ENCODE measurements around the gene MAP2K1.

Gene MAP2K1

DNA sequence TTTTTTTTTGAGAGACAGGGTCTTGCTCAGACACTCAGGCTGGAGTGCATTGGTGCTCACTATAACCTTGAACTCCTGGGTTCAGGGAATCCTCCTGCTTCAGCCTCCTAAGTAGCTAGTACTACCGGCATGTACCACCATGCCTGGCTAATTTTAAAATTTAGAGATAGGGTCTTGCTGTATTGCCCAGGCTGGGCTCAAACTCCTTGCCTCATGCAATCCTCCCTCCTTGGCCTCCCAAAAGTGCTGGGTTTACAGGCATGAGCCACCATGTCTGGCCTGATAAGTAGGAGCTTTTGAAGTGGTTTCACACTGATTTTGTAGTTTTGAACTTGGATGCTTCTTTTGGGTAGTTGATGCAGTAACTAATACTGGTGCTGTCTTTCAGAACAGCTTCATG, 7.8 kb downstream of the MAP2K1 start:
- H3K27me3 ChIP-seq (ENCODE audit: control insufficient read depth in 1 of 2, insufficient read depth in 2 of 2, low read length in 2 of 2) = no peaks in the 10 kb centered on the region
- no peak overlapping the region for H3K4me3 ChIP-seq (ENCODE audit: low read length in 2 of 2)
- H3K9me3 ChIP-seq (ENCODE audit: control insufficient read depth in 2 of 2, low read length in 2 of 2) = no peaks in the 10 kb centered on the region
- H3K36me3 ChIP-seq (ENCODE audit: control insufficient read depth in 2 of 2, insufficient read depth in 2 of 2, low read length in 2 of 2) = no peaks in the 10 kb centered on the region
- peaks cover 3% of the 10 kb centered on the region for H3K4me1 ChIP-seq (ENCODE audit: control insufficient read depth, insufficient read depth, low read length)
- H3K27ac ChIP-seq (ENCODE audit: low read length) = no peak overlapping the region
- no peak overlapping the region for H3K9ac ChIP-seq (ENCODE audit: low read length in 2 of 2)

DNA sequence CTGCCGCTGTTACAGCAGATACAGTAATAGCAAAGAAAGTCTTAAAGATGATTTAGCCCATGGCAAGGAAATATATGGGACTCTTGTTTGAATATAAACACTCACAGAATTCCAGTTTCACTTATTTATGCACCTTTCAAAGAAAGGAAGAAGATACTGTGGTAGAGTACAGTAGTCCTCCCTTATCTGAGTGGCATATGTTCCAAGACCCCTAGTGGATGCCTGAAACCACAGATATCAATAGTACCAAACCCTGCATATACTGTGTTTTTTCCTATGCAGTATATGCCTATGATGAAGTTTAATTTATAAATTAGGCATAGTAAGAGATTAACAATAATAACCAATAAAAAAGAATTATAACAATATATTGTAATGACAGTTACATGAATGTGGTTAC, 8.2 kb downstream of the MAP2K1 start:
- Histone ChIP-seq H3K36me3 (ENCODE audit: control insufficient read depth in 2 of 2, insufficient read depth in 2 of 2, low read length in 2 of 2) (no peaks in the 10 kb centered on the region), H3K9me3 (ENCODE audit: control insufficient read depth in 2 of 2, low read length in 2 of 2) (no peaks in the 10 kb centered on the region), H3K4me1 (ENCODE audit: control insufficient read depth, insufficient read depth, low read length) (peaks cover 3% of the 10 kb centered on the region)

DNA sequence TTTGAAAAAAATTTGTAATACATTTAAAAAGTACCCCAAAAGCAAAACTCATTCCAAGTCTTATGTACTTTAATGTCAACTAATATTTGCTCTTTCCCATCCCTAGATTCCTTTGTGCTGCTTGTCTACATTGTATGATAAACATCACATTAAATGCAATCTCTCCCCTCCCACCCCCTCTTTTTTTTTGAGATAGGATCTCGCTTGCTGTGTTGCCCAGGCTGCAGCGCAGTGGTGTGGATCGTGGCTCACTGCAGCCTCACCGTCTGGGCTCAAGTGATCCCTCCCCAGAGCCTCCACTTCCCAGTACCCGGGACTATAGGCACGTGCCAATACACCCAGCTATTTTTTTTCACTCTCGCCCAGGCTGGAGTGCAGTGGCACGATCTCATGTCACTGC, 12.6 kb downstream of the MAP2K1 start:
- H3K36me3 ChIP-seq (ENCODE audit: control insufficient read depth in 2 of 2, insufficient read depth in 2 of 2, low read length in 2 of 2) = no peaks in the 10 kb centered on the region
- no peaks in the 10 kb centered on the region for H3K27me3 ChIP-seq (ENCODE audit: control insufficient read depth in 1 of 2, insufficient read depth in 2 of 2, low read length in 2 of 2)
- H3K9ac ChIP-seq (ENCODE audit: low read length in 2 of 2) = no peak overlapping the region
- no peak overlapping the region for H3K27ac ChIP-seq (ENCODE audit: low read length)
- no peaks in the 10 kb centered on the region for H3K9me3 ChIP-seq (ENCODE audit: control insufficient read depth in 2 of 2, low read length in 2 of 2)
- H3K4me3 ChIP-seq (ENCODE audit: low read length in 2 of 2) = no peak overlapping the region
- no peaks in the 10 kb centered on the region for H3K4me1 ChIP-seq (ENCODE audit: control insufficient read depth, insufficient read depth, low read length)

More for the DNA sequence above, 8.2 kb downstream of the MAP2K1 start:
- Histone ChIP-seq H3K4me3 (ENCODE audit: low read length in 2 of 2) (no peak overlapping the region), H3K9ac (ENCODE audit: low read length in 2 of 2) (no peak overlapping the region), H3K27ac (ENCODE audit: low read length) (no peak overlapping the region), H3K27me3 (ENCODE audit: control insufficient read depth in 1 of 2, insufficient read depth in 2 of 2, low read length in 2 of 2) (no peaks in the 10 kb centered on the region)

DNA sequence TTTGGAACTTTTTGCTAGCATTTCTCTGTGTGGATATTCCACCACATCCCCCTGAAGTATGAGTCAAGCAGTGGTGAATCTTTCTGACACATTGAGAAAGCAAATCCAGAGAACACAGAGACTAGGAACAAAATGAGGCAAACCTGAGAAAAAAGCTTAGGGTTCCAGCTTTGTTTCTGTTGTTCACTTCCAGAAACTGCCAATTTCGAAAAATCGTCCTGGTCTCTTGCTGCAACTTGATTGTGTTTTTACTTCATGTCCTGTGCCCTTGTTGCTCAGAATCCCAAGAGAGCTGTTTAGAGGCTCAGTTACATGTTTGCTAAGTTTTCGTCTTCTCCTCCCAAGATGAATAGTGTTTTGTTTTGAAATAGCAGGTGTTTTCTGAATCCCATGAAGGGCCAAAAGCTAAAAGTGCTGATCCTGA, 13.7 kb downstream of the MAP2K1 start:
- Histone ChIP-seq H3K9ac (ENCODE audit: low read length in 2 of 2) (no peak overlapping the region), H3K9me3 (ENCODE audit: control insufficient read depth in 2 of 2, low read length in 2 of 2) (no peaks in the 10 kb centered on the region), H3K27ac (ENCODE audit: low read length) (no peak overlapping the region), H3K4me1 (ENCODE audit: control insufficient read depth, insufficient read depth, low read length) (no peaks in the 10 kb centered on the region), H3K4me3 (ENCODE audit: low read length in 2 of 2) (no peak overlapping the region), H3K36me3 (ENCODE audit: control insufficient read depth in 2 of 2, insufficient read depth in 2 of 2, low read length in 2 of 2) (no peaks in the 10 kb centered on the region), H3K27me3 (ENCODE audit: control insufficient read depth in 1 of 2, insufficient read depth in 2 of 2, low read length in 2 of 2) (no peaks in the 10 kb centered on the region)

DNA sequence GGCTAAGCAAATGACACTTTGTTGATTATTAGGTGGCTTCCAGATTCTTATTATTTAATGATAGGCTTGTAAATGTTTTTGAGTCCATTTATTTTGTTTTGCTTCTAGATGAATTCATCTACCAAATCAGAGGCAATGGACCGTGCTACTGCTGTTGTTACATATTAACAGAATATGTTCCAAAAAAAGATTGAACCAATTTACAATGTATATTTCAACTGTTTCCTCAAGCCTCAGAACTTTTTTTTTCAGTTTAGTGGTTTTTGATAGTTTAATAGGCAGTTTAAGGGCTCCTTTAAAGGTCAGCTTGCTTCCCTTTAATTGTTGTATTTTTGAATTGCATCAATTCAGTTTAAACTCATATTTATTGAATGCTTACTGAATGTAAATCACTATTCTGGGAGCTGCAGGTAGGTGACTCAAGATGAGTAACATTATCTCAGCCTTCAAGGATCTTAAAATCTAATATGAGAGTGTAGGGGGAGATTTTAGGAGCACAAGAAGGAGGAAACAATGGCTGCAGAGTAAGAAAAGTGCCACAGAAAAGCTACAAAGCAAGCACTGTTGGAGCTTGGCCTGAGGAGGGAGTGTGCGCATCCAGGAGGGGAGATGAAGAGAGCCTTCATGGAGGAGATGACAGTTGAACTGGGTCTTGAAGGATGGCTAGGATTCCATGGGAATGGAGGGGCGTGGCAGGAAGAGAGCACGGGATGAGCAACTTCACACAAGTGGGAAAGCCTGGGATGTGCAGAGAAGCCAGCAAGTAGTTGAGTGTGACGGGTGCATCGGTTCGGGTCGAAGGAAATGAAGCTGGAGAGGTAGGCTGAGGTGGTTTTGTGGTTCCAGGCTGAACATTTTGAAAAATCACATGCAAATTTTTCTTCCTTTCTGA, 14.7 kb downstream of the MAP2K1 start:
- Histone ChIP-seq H3K4me3 (ENCODE audit: low read length in 2 of 2) (no peak overlapping the region), H3K27ac (ENCODE audit: low read length) (no peak overlapping the region), H3K9ac (ENCODE audit: low read length in 2 of 2) (no peak overlapping the region), H3K4me1 (ENCODE audit: control insufficient read depth, insufficient read depth, low read length) (no peaks in the 10 kb centered on the region), H3K9me3 (ENCODE audit: control insufficient read depth in 2 of 2, low read length in 2 of 2) (no peaks in the 10 kb centered on the region), H3K36me3 (ENCODE audit: control insufficient read depth in 2 of 2, insufficient read depth in 2 of 2, low read length in 2 of 2) (no peaks in the 10 kb centered on the region), H3K27me3 (ENCODE audit: control insufficient read depth in 1 of 2, insufficient read depth in 2 of 2, low read length in 2 of 2) (no peaks in the 10 kb centered on the region)

DNA sequence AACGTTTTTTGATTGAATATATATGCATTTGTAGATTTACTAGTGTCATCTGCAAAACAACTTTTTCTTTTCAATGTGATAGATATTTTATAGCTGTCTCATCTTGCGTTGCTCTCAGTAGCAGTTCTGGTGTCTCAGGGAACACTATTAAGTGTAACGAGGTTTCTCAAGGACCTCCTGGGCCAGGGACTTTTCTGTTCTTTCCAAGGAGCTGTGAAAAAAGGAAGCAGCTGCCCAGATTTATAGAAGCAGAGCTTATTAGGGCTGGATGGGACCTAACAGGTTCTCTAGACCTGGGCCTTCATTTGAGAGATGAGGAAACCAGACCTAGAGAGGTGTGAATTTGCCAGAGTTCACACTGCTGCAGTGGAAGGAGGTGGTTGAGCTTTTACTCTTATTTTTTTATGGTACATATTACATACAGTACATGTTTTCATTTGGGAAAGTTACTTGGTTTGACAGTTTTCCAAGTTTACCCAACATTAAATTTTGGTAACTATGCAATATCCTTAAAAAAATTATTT, 16.1 kb downstream of the MAP2K1 start:
- H3K27ac ChIP-seq (ENCODE audit: low read length) = no peak overlapping the region
- no peaks in the 10 kb centered on the region for H3K4me1 ChIP-seq (ENCODE audit: control insufficient read depth, insufficient read depth, low read length)
- H3K4me3 ChIP-seq (ENCODE audit: low read length in 2 of 2) = no peak overlapping the region
- no peaks in the 10 kb centered on the region for H3K36me3 ChIP-seq (ENCODE audit: control insufficient read depth in 2 of 2, insufficient read depth in 2 of 2, low read length in 2 of 2)
- no peaks in the 10 kb centered on the region for H3K9me3 ChIP-seq (ENCODE audit: control insufficient read depth in 2 of 2, low read length in 2 of 2)
- no peaks in the 10 kb centered on the region for H3K27me3 ChIP-seq (ENCODE audit: control insufficient read depth in 1 of 2, insufficient read depth in 2 of 2, low read length in 2 of 2)
- no peak overlapping the region for H3K9ac ChIP-seq (ENCODE audit: low read length in 2 of 2)

DNA sequence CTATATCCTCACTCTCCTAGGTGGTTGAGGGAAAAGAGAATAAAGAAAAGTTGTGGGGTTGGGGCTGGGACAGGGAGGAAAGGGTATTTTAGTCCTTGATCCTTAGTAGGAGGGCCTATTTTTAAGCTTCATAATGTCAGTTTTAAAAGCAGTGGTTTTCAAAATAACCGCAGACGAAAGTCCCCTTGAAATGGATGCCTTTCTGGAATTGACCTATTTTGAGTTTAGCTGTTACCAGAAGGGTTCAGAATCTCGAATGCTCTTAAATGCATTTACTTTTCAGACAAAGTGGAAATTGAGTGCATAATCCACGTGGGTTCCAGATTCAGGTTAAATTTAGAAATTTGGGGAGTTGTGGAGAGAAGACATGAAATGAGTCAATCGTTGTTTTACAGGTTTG, 16.6 kb downstream of the MAP2K1 start:
- no peaks in the 10 kb centered on the region for H3K27me3 ChIP-seq (ENCODE audit: control insufficient read depth in 1 of 2, insufficient read depth in 2 of 2, low read length in 2 of 2)
- no peak overlapping the region for H3K9ac ChIP-seq (ENCODE audit: low read length in 2 of 2)
- no peak overlapping the region for H3K27ac ChIP-seq (ENCODE audit: low read length)
- no peaks in the 10 kb centered on the region for H3K4me1 ChIP-seq (ENCODE audit: control insufficient read depth, insufficient read depth, low read length)
- no peaks in the 10 kb centered on the region for H3K9me3 ChIP-seq (ENCODE audit: control insufficient read depth in 2 of 2, low read length in 2 of 2)
- H3K4me3 ChIP-seq (ENCODE audit: low read length in 2 of 2) = no peak overlapping the region
- H3K36me3 ChIP-seq (ENCODE audit: control insufficient read depth in 2 of 2, insufficient read depth in 2 of 2, low read length in 2 of 2) = no peaks in the 10 kb centered on the region

DNA sequence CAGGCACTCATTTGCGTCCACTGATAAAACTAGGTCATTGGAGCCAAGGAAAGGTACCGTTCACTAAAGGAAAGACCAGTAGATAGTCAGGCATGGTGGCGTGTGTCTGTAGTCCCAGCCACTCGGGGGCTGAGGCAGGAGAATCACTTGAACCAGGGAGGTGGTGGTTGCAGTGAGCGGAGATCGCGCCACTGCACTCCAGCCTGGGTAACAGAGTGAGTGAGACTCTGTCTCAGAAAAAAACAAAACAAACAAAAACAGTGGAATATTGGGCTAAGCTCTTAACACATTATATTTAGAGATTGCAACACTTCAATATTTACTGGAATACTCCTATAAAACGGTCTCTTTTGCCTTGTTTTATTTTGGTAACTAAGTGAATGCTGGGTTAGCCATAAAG, 17.4 kb downstream of the MAP2K1 start:
- no peak overlapping the region for H3K27ac ChIP-seq (ENCODE audit: low read length)
- H3K4me3 ChIP-seq (ENCODE audit: low read length in 2 of 2) = no peak overlapping the region
- H3K9ac ChIP-seq (ENCODE audit: low read length in 2 of 2) = no peak overlapping the region
- H3K27me3 ChIP-seq (ENCODE audit: control insufficient read depth in 1 of 2, insufficient read depth in 2 of 2, low read length in 2 of 2) = no peaks in the 10 kb centered on the region
- no peaks in the 10 kb centered on the region for H3K9me3 ChIP-seq (ENCODE audit: control insufficient read depth in 2 of 2, low read length in 2 of 2)
- no peaks in the 10 kb centered on the region for H3K4me1 ChIP-seq (ENCODE audit: control insufficient read depth, insufficient read depth, low read length)
- no peaks in the 10 kb centered on the region for H3K36me3 ChIP-seq (ENCODE audit: control insufficient read depth in 2 of 2, insufficient read depth in 2 of 2, low read length in 2 of 2)

DNA sequence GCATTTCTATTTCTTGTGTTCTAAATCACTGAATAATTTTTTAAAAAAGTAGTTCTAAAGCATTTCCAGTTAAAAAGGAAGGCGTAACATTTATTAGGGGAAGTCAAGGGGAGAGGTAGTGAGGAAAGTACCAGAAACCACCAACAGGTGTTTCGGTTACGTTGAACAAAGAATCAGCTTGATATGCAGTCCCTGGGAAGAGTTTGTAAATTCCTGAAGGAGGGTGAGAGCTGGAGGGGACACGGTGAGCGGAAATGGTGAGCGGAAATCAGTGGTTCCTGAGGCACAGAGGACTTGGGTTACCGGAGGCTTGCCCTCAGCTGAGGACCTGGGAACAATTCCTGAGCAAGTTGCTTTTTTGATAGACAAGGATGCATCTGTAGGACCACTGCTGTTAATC, 17.8 kb downstream of the MAP2K1 start:
- Histone ChIP-seq H3K4me3 (ENCODE audit: low read length in 2 of 2) (no peak overlapping the region), H3K36me3 (ENCODE audit: control insufficient read depth in 2 of 2, insufficient read depth in 2 of 2, low read length in 2 of 2) (no peaks in the 10 kb centered on the region), H3K27ac (ENCODE audit: low read length) (no peak overlapping the region)

DNA sequence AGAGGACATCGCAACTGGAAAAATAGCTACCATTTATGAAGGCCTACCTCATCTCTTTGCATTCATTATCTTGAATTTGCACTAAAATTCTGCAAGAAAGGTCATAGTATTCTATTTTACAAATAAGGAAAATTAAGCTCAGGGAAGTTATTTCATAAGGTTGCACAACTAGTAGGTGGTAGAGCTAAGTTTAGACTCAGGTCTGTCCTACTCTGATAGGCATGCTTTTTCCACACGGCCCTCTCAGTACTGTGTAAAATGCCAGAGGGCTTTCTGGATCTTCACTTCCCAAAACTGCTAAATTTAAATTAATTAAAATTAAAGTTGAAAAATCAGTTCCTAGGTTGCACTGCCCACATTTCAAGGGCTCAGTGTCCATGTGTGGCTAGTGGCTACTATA, 18.3 kb downstream of the MAP2K1 start:
- H3K4me3 ChIP-seq (ENCODE audit: low read length in 2 of 2) = no peak overlapping the region
- no peak overlapping the region for H3K27ac ChIP-seq (ENCODE audit: low read length)
- H3K9ac ChIP-seq (ENCODE audit: low read length in 2 of 2) = no peak overlapping the region

More for the DNA sequence above, 17.8 kb downstream of the MAP2K1 start:
- no peaks in the 10 kb centered on the region for H3K4me1 ChIP-seq (ENCODE audit: control insufficient read depth, insufficient read depth, low read length)
- H3K27me3 ChIP-seq (ENCODE audit: control insufficient read depth in 1 of 2, insufficient read depth in 2 of 2, low read length in 2 of 2) = no peaks in the 10 kb centered on the region
- H3K9me3 ChIP-seq (ENCODE audit: control insufficient read depth in 2 of 2, low read length in 2 of 2) = no peaks in the 10 kb centered on the region
- no peak overlapping the region for H3K9ac ChIP-seq (ENCODE audit: low read length in 2 of 2)

DNA sequence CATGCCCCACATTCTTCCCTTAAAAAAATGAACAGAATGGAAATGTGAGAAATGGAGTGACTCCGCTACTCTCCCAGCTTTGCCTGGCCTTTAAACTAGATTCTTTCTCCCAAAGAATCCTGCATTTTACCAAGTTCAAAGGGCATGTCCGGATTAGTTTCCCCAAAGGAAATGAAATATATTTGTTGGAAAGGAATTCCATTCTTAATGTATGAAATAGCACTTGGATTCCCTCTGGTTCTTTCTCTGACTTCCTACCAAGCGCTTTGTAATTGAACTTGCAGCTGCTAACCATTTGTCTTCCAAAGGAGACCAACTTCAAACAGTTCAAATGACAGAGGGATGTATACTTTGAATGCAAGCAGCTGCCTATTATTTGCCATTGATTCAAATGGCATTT, 18.9 kb downstream of the MAP2K1 start:
- no peak overlapping the region for H3K4me3 ChIP-seq (ENCODE audit: low read length in 2 of 2)
- H3K9ac ChIP-seq (ENCODE audit: low read length in 2 of 2) = no peak overlapping the region
- no peak overlapping the region for H3K27ac ChIP-seq (ENCODE audit: low read length)
- H3K27me3 ChIP-seq (ENCODE audit: control insufficient read depth in 1 of 2, insufficient read depth in 2 of 2, low read length in 2 of 2) = no peaks in the 10 kb centered on the region
- no peaks in the 10 kb centered on the region for H3K9me3 ChIP-seq (ENCODE audit: control insufficient read depth in 2 of 2, low read length in 2 of 2)
- H3K4me1 ChIP-seq (ENCODE audit: control insufficient read depth, insufficient read depth, low read length) = no peaks in the 10 kb centered on the region
- no peaks in the 10 kb centered on the region for H3K36me3 ChIP-seq (ENCODE audit: control insufficient read depth in 2 of 2, insufficient read depth in 2 of 2, low read length in 2 of 2)

More for the DNA sequence above, 18.3 kb downstream of the MAP2K1 start:
- Histone ChIP-seq H3K36me3 (ENCODE audit: control insufficient read depth in 2 of 2, insufficient read depth in 2 of 2, low read length in 2 of 2) (no peaks in the 10 kb centered on the region), H3K27me3 (ENCODE audit: control insufficient read depth in 1 of 2, insufficient read depth in 2 of 2, low read length in 2 of 2) (no peaks in the 10 kb centered on the region), H3K9me3 (ENCODE audit: control insufficient read depth in 2 of 2, low read length in 2 of 2) (no peaks in the 10 kb centered on the region), H3K4me1 (ENCODE audit: control insufficient read depth, insufficient read depth, low read length) (no peaks in the 10 kb centered on the region)
